ENCODE results near the gene WSCD1. TPM values are rescaled to one million over a fixed set of nuclear protein-coding genes. Genes with fewer than 3 reads are reported as not detected.

The WSCD1 gene
- total RNA-seq, 1 experiment from 2014 or later, result not detected

GRCh38 chr17:6163612-6164333 is 93.6 kb downstream of the WSCD1 start:
- Mint-ChIP-seq H3K27ac (ENCODE audit: unreplicated experiment) (no peak overlapping the region), H3K27me3 (ENCODE audit: insufficient read depth, unreplicated experiment) (peaks cover 15% of the 10 kb centered on the region), H3K4me1 (ENCODE audit: low read depth, unreplicated experiment) (no peaks in the 10 kb centered on the region), H3K36me3 (ENCODE audit: insufficient read depth, unreplicated experiment) (no peaks in the 10 kb centered on the region), H3K9me3 (ENCODE audit: unreplicated experiment) (no peaks in the 10 kb centered on the region), H3K4me3 (ENCODE audit: unreplicated experiment) (no peak overlapping the region)
- ChIA-PET CTCF (no interaction called here), POLR2A (no interaction called here)
- intact Hi-C loops (cut with micrococcal nuclease; ENCODE audit: unreplicated experiment), result no loop called here
- H3K4me1 ChIP-seq, result no peaks in the 10 kb centered on the region
- no peaks in the 10 kb centered on the region for H3K27me3 ChIP-seq (replicated peaks; ENCODE audit: control insufficient read depth, insufficient read depth, low read length)
- no TSS peak for BruUV-seq (replicated peaks)
- TF ChIP-seq, protein P1, sequence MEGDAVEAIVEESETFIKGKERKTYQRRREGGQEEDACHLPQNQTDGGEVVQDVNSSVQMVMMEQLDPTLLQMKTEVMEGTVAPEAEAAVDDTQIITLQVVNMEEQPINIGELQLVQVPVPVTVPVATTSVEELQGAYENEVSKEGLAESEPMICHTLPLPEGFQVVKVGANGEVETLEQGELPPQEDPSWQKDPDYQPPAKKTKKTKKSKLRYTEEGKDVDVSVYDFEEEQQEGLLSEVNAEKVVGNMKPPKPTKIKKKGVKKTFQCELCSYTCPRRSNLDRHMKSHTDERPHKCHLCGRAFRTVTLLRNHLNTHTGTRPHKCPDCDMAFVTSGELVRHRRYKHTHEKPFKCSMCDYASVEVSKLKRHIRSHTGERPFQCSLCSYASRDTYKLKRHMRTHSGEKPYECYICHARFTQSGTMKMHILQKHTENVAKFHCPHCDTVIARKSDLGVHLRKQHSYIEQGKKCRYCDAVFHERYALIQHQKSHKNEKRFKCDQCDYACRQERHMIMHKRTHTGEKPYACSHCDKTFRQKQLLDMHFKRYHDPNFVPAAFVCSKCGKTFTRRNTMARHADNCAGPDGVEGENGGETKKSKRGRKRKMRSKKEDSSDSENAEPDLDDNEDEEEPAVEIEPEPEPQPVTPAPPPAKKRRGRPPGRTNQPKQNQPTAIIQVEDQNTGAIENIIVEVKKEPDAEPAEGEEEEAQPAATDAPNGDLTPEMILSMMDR (IDR thresholded peaks at IDR 0.05; ENCODE audit: insufficient read depth in 1 of 2, low read depth in 1 of 2, low read length in 1 of 2, severe bottlenecking in 1 of 2, unreplicated experiment in 1 of 2), result no peak
- no peaks in the 10 kb centered on the region for H3K36me3 ChIP-seq (ENCODE audit: control insufficient read depth, insufficient read depth, low read length)
- H3K4me3 ChIP-seq (ENCODE audit: low read depth, low read length), result no peak overlapping the region
- no peak for DNase-seq
- no peaks in the 10 kb centered on the region for H3K9me3 ChIP-seq

DNA sequence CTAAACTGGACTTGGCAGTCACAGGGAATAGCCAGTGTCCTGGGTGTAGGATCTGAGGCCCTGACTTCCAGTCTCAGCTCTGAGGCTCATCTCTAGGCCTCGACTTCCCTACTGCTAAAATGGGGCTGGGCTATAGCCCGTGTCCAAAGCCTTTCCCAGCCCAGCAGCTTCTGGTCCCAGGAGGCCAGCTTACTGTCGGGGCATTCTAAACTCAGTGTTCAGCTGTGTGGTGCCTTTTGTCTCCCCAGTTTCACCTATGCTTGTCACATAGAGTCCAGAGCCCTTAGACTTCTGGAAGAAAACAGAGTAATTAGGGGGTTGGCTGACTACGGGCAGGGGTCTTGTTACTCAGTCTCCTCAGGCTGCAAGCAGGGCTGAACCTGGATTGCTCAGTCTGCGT is 94.8 kb downstream of the WSCD1 start:
- Histone ChIP-seq H3K36me3 (ENCODE audit: control insufficient read depth, insufficient read depth, low read length) (no peaks in the 10 kb centered on the region), H3K4me3 (ENCODE audit: low read depth, low read length) (no peak overlapping the region), H3K4me1 (no peaks in the 10 kb centered on the region), H3K9me3 (no peaks in the 10 kb centered on the region), H3K27me3 (replicated peaks; ENCODE audit: control insufficient read depth, insufficient read depth, low read length) (no peaks in the 10 kb centered on the region)
- Mint-ChIP-seq H3K36me3 (ENCODE audit: insufficient read depth, unreplicated experiment) (no peaks in the 10 kb centered on the region), H3K27me3 (ENCODE audit: insufficient read depth, unreplicated experiment) (peaks cover 10% of the 10 kb centered on the region), H3K9me3 (ENCODE audit: unreplicated experiment) (no peaks in the 10 kb centered on the region), H3K27ac (ENCODE audit: unreplicated experiment) (no peak overlapping the region), H3K4me3 (ENCODE audit: unreplicated experiment) (no peak overlapping the region), H3K4me1 (ENCODE audit: low read depth, unreplicated experiment) (no peaks in the 10 kb centered on the region)
- intact Hi-C loops (cut with micrococcal nuclease; ENCODE audit: unreplicated experiment), result no loop called here
- ChIA-PET POLR2A (no interaction called here), CTCF (no interaction called here)
- BruUV-seq (replicated peaks), result no TSS peak
- TF ChIP-seq, protein P1 (IDR thresholded peaks at IDR 0.05; ENCODE audit: insufficient read depth in 1 of 2, low read depth in 1 of 2, low read length in 1 of 2, severe bottlenecking in 1 of 2, unreplicated experiment in 1 of 2), result no peak
- no peak for DNase-seq

DNA sequence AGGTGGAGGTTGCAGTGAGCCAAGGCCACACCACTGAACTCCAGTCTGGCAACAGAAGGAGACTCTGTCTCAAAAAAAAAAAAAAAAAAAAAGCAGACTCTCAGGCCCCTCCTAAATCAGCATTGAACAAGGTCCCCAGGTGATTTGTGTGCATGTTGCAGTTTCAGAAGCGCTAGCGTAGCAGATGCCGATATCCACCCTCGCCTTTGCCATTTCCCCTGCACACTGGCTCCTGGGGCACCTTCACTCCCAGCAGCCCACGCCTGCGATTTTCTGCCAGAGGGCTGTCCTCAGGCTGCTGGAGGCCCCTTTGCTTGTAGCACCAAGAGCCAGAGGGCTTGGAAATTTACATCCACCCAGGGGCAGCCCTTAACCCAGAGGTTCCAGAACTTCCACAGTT is 95.6 kb downstream of the WSCD1 start:
- no TSS peak for BruUV-seq (replicated peaks)
- Mint-ChIP-seq H3K27ac (ENCODE audit: unreplicated experiment) (no peak overlapping the region), H3K4me3 (ENCODE audit: unreplicated experiment) (no peak overlapping the region), H3K27me3 (ENCODE audit: insufficient read depth, unreplicated experiment) (peaks cover 10% of the 10 kb centered on the region), H3K9me3 (ENCODE audit: unreplicated experiment) (no peaks in the 10 kb centered on the region), H3K36me3 (ENCODE audit: insufficient read depth, unreplicated experiment) (no peaks in the 10 kb centered on the region), H3K4me1 (ENCODE audit: low read depth, unreplicated experiment) (no peaks in the 10 kb centered on the region)
- H3K4me3 ChIP-seq (ENCODE audit: low read depth, low read length), result no peak overlapping the region
- DNase-seq, result no peak
- ChIA-PET POLR2A (no interaction called here), CTCF (no interaction called here)
- H3K4me1 ChIP-seq, result no peaks in the 10 kb centered on the region
- no peaks in the 10 kb centered on the region for H3K9me3 ChIP-seq
- H3K27me3 ChIP-seq (replicated peaks; ENCODE audit: control insufficient read depth, insufficient read depth, low read length), result no peaks in the 10 kb centered on the region
- TF ChIP-seq, protein P1 (IDR thresholded peaks at IDR 0.05; ENCODE audit: insufficient read depth in 1 of 2, low read depth in 1 of 2, low read length in 1 of 2, severe bottlenecking in 1 of 2, unreplicated experiment in 1 of 2), result no peak
- intact Hi-C loops (cut with micrococcal nuclease; ENCODE audit: unreplicated experiment), result no loop called here
- no peaks in the 10 kb centered on the region for H3K36me3 ChIP-seq (ENCODE audit: control insufficient read depth, insufficient read depth, low read length)
